Karpas-422 (cell line): Measurements from ENCODE around the gene PRR5L. TPM values are rescaled to one million over a fixed set of nuclear protein-coding genes. Genes with fewer than 3 reads are reported as not detected.
A peak's percentile ranks its signal among the peaks of the same experiment; 100 is the strongest.

ENCODE experiments used
- DNase-seq: peaks from one replicate; pipeline ENCODE4 v3.0.0-alpha.2; 2015
- H2AFZ ChIP-seq: fragments of 200-600 bp; sonication (generic); 2 replicates; pipeline ENCODE4 v1.6.1; 2014; ENCODE audit warnings: antibody characterized with exemption, low read length, mixed read lengths
- H3K27ac ChIP-seq: fragments of 200-600 bp; sonication (generic); 2 replicates; pipeline ENCODE4 v1.5.1; 2014; ENCODE audit warnings: mild to moderate bottlenecking, low read length, moderate library complexity
- H3K27me3 ChIP-seq: fragments of 200-600 bp; sonication (generic); 2 replicates; pipeline ENCODE4 v1.6.1; 2014; ENCODE audit warnings: low read length, mixed read lengths
- H3K36me3 ChIP-seq: fragments of 200-600 bp; sonication (generic); 2 replicates; pipeline ENCODE4 v1.6.1; 2014; ENCODE audit warnings: low read length, mixed read lengths; ENCODE audit not compliant: insufficient read depth
- H3K4me1 ChIP-seq: fragments of 200-600 bp; sonication (generic); 2 replicates; pipeline ENCODE4 v1.6.1; 2014; ENCODE audit warnings: mild to moderate bottlenecking, low read length, mixed read lengths
- H3K4me2 ChIP-seq: fragments of 200-600 bp; sonication (generic); 2 replicates; pipeline ENCODE4 v1.6.1; 2014; ENCODE audit warnings: low read length, low read depth, mild to moderate bottlenecking; ENCODE audit not compliant: poor library complexity, severe bottlenecking
- H3K4me3 ChIP-seq: fragments of 200-600 bp; sonication (generic); 2 replicates; pipeline ENCODE4 v1.5.1; 2014; ENCODE audit warnings: mild to moderate bottlenecking, antibody characterized with exemption, low read length, mixed read lengths
- H3K79me2 ChIP-seq: fragments of 200-600 bp; sonication (generic); 2 replicates; pipeline ENCODE4 v1.6.1; 2014; ENCODE audit warnings: mild to moderate bottlenecking, low read length, mixed read lengths
- H3K9ac ChIP-seq: fragments of 200-600 bp; sonication (generic); 2 replicates; pipeline ENCODE4 v1.6.0; 2014; ENCODE audit warnings: low read length
- H3K9me2 ChIP-seq: fragments of 200-600 bp; sonication (generic), shearing (Covaris generic); replicated peaks from 2 replicates; pipeline ENCODE4 v1.6.0; 2014; ENCODE audit warnings: mild to moderate bottlenecking, low read length, moderate library complexity; ENCODE audit not compliant: insufficient read depth
- H3K9me3 ChIP-seq: fragments of 300-700, 200-600 bp; sonication (generic); 2 replicates; pipeline ENCODE4 v1.6.1; 2014; ENCODE audit warnings: low read length, mixed read lengths
- H4K20me1 ChIP-seq: fragments of 200-600 bp; sonication (generic); 2 replicates; pipeline ENCODE4 v1.6.1; 2014; ENCODE audit warnings: mild to moderate bottlenecking, antibody characterized with exemption, low read length, low read depth; ENCODE audit not compliant: insufficient read depth
- total RNA-seq: library from RNA; depleted of rRNA; stranded (reverse); fragments of >200 nt; shearing (Covaris generic); gene quantifications from 2 replicates; pipeline ENCODE4 v1.2.3, GENCODE V29; 2014; ENCODE audit warnings: low replicate concordance

PRR5L gene
- total RNA-seq, 1 experiment from 2014 or later = not detected

DNA sequence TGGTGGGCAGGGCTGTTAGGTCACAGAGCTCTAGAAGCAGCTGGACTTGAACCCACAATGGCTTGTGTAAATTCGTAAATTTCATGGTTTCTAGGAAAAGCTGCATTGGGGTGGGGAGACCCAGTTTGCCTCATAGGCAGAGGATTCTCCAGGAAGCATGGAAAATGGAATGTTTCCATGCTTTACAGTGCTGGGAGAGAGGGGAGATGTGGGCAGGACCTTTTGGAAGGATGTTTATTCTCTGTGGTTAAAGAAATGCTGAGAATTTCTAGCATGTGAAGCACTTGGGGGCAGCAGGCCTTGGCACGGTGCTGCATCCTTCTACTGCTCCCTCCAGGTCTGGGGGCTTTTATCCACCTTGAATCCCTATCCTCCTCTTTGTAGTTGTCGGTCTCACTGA, 167.7 kb downstream of the PRR5L start:
- Histone ChIP-seq H3K4me1 (no peaks in the 10 kb centered on the region), H2AFZ (no peak overlapping the region), H3K9me2 (no peaks in the 10 kb centered on the region), H3K36me3 (no peaks in the 10 kb centered on the region), H3K27ac (no peak overlapping the region), H3K9me3 (no peaks in the 10 kb centered on the region), H3K9ac (no peak overlapping the region), H3K4me3 (no peak overlapping the region), H3K79me2 (no peaks in the 10 kb centered on the region), H3K4me2 (no peak overlapping the region), H4K20me1 (no peaks in the 10 kb centered on the region), H3K27me3 (no peaks in the 10 kb centered on the region)
- DNase-seq = no peak

DNA sequence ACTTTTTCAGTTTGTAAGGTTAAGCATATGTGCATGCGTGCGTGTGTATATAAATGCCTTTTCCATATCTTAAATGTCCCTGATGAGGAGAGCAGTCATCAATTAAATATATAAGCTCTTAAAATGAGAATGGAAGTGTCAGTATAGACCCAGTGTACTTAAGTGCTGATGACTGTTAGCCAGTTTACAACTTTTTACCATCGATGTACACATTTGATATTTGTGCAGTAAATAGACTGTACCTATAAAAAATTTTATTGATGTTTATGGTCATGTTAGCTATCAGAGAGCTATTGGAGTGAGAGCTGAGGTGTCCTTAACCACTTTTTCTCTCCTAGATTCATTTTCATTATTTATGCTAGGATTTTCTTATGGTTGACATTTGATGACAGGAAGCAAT, 168.6 kb downstream of the PRR5L start:
- Histone ChIP-seq H3K9me3 (no peaks in the 10 kb centered on the region), H3K9me2 (no peaks in the 10 kb centered on the region), H3K27me3 (no peaks in the 10 kb centered on the region), H3K4me3 (no peak overlapping the region), H3K9ac (no peak overlapping the region), H3K36me3 (no peaks in the 10 kb centered on the region), H2AFZ (no peak overlapping the region), H3K4me1 (no peaks in the 10 kb centered on the region), H3K27ac (no peak overlapping the region), H4K20me1 (no peaks in the 10 kb centered on the region), H3K79me2 (no peaks in the 10 kb centered on the region), H3K4me2 (no peak overlapping the region)
- DNase-seq = no peak

DNA sequence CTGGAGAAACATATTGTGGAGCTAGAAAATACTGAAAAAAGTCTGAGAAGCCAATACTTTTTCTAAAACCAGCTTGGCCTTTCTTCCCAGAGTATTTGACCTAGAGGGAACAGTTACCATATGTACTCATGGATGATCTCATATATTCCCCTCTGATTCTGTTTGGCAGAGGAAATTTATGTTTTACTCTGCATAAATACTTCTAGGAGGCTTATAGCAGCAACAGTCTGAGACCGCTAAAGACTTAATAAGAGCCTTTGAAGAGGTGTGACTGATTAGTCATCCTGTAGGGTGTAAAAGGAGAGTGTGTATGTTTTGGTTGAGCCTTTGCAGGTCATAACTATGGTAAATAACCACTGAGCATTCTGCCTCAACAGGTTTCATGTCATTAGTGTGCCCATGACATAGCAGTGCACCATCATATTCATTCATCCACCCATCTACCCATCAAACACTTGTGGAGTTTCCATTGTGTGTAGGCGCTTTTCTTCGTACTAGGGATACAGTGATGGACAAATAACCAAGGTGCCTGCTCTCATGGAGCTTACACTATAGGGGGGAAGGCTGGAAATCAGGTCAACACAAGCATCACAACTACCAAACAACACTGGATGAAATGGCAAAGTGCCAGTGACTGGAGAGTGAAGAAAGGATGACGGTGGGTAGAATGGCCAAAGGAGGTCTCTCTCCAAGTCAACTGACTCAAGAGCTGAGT, 169.5 kb downstream of the PRR5L start:
- no peak overlapping the region for H3K27ac ChIP-seq
- DNase-seq = no peak
- no peaks in the 10 kb centered on the region for H4K20me1 ChIP-seq
- no peak overlapping the region for H3K4me3 ChIP-seq
- H3K27me3 ChIP-seq = no peaks in the 10 kb centered on the region
- H3K9me3 ChIP-seq = no peaks in the 10 kb centered on the region
- no peak overlapping the region for H3K9ac ChIP-seq
- no peaks in the 10 kb centered on the region for H3K79me2 ChIP-seq
- H2AFZ ChIP-seq = no peak overlapping the region
- H3K4me2 ChIP-seq = no peak overlapping the region
- no peaks in the 10 kb centered on the region for H3K4me1 ChIP-seq
- H3K36me3 ChIP-seq = no peaks in the 10 kb centered on the region
- H3K9me2 ChIP-seq = no peaks in the 10 kb centered on the region

DNA sequence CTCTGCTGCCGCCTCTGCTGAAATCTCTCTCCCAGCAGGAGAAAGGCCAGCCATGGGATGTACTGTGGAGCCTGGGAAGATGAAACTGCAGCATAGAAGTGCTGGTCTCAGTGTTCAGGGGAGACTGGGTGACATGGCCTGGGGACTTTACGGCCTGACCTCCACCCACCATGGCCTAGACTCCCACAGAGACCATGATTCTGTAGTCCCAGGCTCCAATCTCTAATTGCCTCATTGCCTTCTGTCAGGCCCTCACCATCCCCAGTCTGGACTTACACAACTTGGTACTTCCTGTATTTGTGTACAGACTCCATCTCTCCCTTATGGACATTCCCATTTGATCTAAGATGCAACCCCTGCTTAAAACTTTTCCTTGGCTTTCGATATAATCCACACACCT, 170.9 kb downstream of the PRR5L start:
- H3K9me3 ChIP-seq = no peaks in the 10 kb centered on the region
- no peak overlapping the region for H2AFZ ChIP-seq
- H3K36me3 ChIP-seq = no peaks in the 10 kb centered on the region
- H3K79me2 ChIP-seq = no peaks in the 10 kb centered on the region
- no peaks in the 10 kb centered on the region for H3K9me2 ChIP-seq
- H3K27ac ChIP-seq = no peak overlapping the region
- no peak overlapping the region for H3K4me3 ChIP-seq
- H3K27me3 ChIP-seq = no peaks in the 10 kb centered on the region
- no peaks in the 10 kb centered on the region for H4K20me1 ChIP-seq
- H3K9ac ChIP-seq = no peak overlapping the region
- H3K4me2 ChIP-seq = no peak overlapping the region
- H3K4me1 ChIP-seq = no peaks in the 10 kb centered on the region
- no peak for DNase-seq

DNA sequence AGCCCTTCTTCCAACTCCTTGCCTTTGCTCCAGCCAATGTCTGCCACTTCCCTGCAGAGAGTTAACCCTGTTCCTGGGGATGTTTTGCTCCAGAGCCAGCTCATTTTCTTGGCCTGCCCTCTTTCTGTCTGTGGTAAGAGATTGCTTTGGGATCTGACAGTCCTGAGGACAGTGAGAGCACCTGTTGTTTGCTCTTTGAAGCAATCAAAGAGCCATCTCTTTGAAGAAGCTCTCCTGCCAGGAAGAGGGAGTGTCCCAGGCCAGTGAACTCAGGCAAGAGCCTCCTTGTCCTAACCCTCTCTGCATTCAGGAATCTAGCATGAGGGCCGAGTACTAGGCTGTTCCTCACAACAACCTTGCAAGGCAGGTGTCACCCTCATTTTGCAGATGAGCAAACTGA, 171.8 kb downstream of the PRR5L start:
- no peaks in the 10 kb centered on the region for H3K27me3 ChIP-seq
- H3K9me3 ChIP-seq = no peaks in the 10 kb centered on the region
- no peaks in the 10 kb centered on the region for H3K79me2 ChIP-seq
- no peaks in the 10 kb centered on the region for H4K20me1 ChIP-seq
- H3K27ac ChIP-seq = no peak overlapping the region
- H3K4me3 ChIP-seq = no peak overlapping the region
- H2AFZ ChIP-seq = no peak overlapping the region
- no peaks in the 10 kb centered on the region for H3K36me3 ChIP-seq
- no peak for DNase-seq
- H3K9ac ChIP-seq = no peak overlapping the region
- no peaks in the 10 kb centered on the region for H3K9me2 ChIP-seq
- H3K4me1 ChIP-seq = no peaks in the 10 kb centered on the region
- H3K4me2 ChIP-seq = no peak overlapping the region

DNA sequence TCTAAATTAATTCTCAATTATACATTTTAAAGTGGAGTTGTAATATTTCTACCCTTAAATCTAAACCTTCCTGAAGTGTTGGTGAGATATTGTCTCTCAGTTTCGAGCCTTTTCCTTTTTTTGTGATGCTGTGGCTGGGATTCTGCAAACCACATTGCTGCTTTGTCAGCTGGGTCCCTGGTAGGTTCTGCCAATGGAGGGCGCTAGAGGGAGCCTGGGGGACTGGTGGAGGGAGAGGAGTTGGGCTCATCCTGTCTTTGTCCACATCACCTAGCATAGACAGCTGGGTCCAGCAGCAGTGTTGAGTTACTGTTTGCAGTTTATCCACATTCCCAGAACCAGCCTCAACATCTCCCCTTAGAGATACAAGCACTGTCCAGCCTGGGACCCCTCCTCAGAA, 173.0 kb downstream of the PRR5L start:
- H3K27ac ChIP-seq = no peak overlapping the region
- H3K9me3 ChIP-seq = no peaks in the 10 kb centered on the region
- H3K9me2 ChIP-seq = no peaks in the 10 kb centered on the region
- H3K4me1 ChIP-seq = no peaks in the 10 kb centered on the region
- no peaks in the 10 kb centered on the region for H4K20me1 ChIP-seq
- H3K27me3 ChIP-seq = no peaks in the 10 kb centered on the region
- H3K4me2 ChIP-seq = no peak overlapping the region
- no peak overlapping the region for H2AFZ ChIP-seq
- DNase-seq = peak; percentile 73
- H3K79me2 ChIP-seq = no peaks in the 10 kb centered on the region
- no peaks in the 10 kb centered on the region for H3K36me3 ChIP-seq
- H3K9ac ChIP-seq = no peak overlapping the region
- H3K4me3 ChIP-seq = no peak overlapping the region

DNA sequence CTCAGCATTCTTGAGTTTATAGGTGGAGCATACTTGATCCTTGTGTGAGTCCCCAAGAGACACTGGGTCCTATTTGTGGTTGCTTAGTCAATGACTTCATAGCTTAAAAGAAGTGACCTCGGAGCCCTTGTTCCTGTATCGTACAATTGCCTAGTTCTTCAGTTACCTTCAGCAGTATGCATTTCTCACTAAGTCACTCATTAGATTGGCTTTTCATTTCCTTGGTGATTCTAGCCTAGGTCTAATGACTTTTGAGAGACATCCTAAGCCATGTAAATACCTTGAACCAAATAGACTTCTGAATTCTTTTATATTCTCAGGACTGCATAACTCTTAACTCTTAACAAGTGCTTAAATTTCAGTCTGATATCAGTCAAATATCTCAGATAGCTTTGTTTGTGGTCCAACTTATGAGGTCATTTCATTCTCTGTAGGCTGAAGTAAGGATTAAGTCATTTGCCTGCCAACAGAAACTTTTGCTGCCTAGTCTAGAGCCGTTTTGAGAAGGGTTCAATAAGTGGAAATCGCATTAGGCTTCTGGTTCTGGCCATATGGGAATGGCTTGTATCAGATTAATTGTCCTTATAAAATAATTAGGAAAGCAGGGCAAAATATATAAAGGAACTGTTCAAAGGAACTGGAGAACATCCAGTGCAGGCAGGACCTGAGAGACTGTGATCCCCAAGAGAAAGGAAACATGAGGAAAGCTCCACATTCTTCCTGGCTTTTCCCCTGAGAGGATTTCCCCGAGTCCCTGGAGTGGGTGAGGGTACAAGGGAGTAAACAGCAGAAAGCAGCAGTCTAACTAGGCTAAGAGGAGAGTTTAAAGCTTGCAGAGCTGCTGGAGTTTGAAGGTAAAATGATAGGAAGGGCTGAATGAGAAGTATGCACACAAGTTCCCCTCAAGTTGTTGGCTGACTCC, 174.1 kb downstream of the PRR5L start:
- no peaks in the 10 kb centered on the region for H3K4me1 ChIP-seq
- no peak overlapping the region for H3K27ac ChIP-seq
- no peak for DNase-seq
- no peaks in the 10 kb centered on the region for H3K9me3 ChIP-seq
- no peaks in the 10 kb centered on the region for H4K20me1 ChIP-seq
- no peak overlapping the region for H3K9ac ChIP-seq
- H3K4me3 ChIP-seq = no peak overlapping the region
- H3K27me3 ChIP-seq = no peaks in the 10 kb centered on the region
- no peaks in the 10 kb centered on the region for H3K79me2 ChIP-seq
- H3K9me2 ChIP-seq = no peaks in the 10 kb centered on the region
- no peak overlapping the region for H3K4me2 ChIP-seq
- H2AFZ ChIP-seq = no peak overlapping the region
- H3K36me3 ChIP-seq = no peaks in the 10 kb centered on the region

DNA sequence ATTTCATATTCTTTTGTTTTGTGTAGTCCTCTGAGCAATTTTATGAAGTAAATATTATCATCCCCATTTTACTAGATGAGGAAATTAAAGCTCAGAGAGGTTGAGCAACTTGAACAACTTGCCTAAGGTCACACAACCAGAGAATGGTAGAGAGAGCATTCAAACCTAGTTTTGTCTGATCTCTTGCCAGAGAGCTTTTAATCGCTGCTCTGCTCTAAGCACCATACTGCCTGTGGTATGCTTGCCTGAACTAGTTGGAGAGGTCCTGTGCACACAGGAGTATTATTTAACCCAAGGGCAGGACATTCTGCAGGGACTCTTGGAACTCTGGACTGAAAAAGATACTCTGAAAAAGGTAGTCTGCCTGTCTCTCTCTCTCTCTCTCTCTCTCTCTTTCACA, 175.5 kb downstream of the PRR5L start:
- H3K27me3 ChIP-seq = no peaks in the 10 kb centered on the region
- no peak overlapping the region for H3K4me3 ChIP-seq
- no peak overlapping the region for H3K27ac ChIP-seq
- H3K36me3 ChIP-seq = no peaks in the 10 kb centered on the region
- H3K4me2 ChIP-seq = no peak overlapping the region
- no peak overlapping the region for H2AFZ ChIP-seq
- H3K9me3 ChIP-seq = no peaks in the 10 kb centered on the region
- no peak overlapping the region for H3K9ac ChIP-seq
- no peaks in the 10 kb centered on the region for H4K20me1 ChIP-seq
- no peaks in the 10 kb centered on the region for H3K9me2 ChIP-seq
- H3K79me2 ChIP-seq = no peaks in the 10 kb centered on the region
- H3K4me1 ChIP-seq = no peaks in the 10 kb centered on the region
- no peak for DNase-seq
